ENCODE results near the gene SMOC1. TPM values are rescaled to one million over a fixed set of nuclear protein-coding genes. Genes with fewer than 3 reads are reported as not detected.

Gene SMOC1
- total RNA-seq, 1 experiment from 2014 or later, result 0.46 TPM

DNA sequence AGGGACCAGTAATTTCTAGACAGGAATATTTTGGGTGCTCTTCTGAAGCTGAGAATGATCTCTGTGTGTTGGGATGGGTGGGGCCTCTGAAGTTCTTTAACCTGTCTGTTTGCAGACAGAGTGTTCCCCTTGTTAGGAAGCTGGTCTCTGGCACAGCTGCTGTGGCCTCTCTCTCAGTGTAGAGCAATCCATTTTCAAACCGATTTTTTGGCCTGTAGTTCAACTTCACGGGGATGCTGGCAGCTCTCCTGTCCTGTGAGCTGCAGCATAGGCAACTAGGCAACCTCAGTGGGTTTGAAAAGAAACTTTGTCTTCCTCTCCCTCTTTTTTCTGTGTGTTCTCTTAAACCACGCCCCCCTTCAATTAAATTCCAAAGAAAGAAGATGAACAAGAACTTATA is 69.1 kb downstream of the SMOC1 start:
- DNase-seq (ENCODE audit: low read depth, low spot score) (no peak), ATAC-seq (no peak)
- H3K36me3 ChIP-seq (ENCODE audit: control insufficient read depth, insufficient read depth, low read length), result no peaks in the 10 kb centered on the region
- H3K27ac ChIP-seq (ENCODE audit: low read length), result no peak overlapping the region
- in situ Hi-C loops (cut with HindIII; ENCODE audit: low pct_unique_long_range_greater_than_20kb, low sequenced_read_pairs) (no loop called here), intact Hi-C loops (cut with micrococcal nuclease; ENCODE audit: unreplicated experiment) (no loop called here)
- CTCF ChIA-PET, result no interaction called here
- POLR2A ChIA-PET, result interaction anchor here (0.6 kb wide), 1 partner anchor 174 kb away, joined by 14 read pairs; no protein-coding TSS in a partner anchor
- 0 out of 2 replicates have a peak, but pooled peaks cover 2% of the 10 kb centered on the region for H3K27me3 ChIP-seq (ENCODE audit: control insufficient read depth, insufficient read depth, low read length)
- peaks cover 4% of the 10 kb centered on the region; the same call in 1 of the 2 replicates for H3K9me3 ChIP-seq (ENCODE audit: control insufficient read depth, insufficient read depth, low read depth, low read length)
- no peak overlapping the region for H3K4me3 ChIP-seq (ENCODE audit: low read depth in 2 of 2, low read length in 2 of 2)
- no TSS peak for BruUV-seq (replicated peaks)
- H3K4me1 ChIP-seq (ENCODE audit: control insufficient read depth, insufficient read depth, low read length), result no peaks in the 10 kb centered on the region
- TF ChIP-seq, protein P1, sequence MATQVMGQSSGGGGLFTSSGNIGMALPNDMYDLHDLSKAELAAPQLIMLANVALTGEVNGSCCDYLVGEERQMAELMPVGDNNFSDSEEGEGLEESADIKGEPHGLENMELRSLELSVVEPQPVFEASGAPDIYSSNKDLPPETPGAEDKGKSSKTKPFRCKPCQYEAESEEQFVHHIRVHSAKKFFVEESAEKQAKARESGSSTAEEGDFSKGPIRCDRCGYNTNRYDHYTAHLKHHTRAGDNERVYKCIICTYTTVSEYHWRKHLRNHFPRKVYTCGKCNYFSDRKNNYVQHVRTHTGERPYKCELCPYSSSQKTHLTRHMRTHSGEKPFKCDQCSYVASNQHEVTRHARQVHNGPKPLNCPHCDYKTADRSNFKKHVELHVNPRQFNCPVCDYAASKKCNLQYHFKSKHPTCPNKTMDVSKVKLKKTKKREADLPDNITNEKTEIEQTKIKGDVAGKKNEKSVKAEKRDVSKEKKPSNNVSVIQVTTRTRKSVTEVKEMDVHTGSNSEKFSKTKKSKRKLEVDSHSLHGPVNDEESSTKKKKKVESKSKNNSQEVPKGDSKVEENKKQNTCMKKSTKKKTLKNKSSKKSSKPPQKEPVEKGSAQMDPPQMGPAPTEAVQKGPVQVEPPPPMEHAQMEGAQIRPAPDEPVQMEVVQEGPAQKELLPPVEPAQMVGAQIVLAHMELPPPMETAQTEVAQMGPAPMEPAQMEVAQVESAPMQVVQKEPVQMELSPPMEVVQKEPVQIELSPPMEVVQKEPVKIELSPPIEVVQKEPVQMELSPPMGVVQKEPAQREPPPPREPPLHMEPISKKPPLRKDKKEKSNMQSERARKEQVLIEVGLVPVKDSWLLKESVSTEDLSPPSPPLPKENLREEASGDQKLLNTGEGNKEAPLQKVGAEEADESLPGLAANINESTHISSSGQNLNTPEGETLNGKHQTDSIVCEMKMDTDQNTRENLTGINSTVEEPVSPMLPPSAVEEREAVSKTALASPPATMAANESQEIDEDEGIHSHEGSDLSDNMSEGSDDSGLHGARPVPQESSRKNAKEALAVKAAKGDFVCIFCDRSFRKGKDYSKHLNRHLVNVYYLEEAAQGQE (IDR thresholded peaks at IDR 0.05; ENCODE audit: insufficient read depth in 1 of 2, low read depth in 2 of 2, low read length in 1 of 2), result no peak
- no peak for TF ChIP-seq POLR2AphosphoS5 (IDR thresholded peaks at IDR 0.05; ENCODE audit: low read depth, low read length)

DNA sequence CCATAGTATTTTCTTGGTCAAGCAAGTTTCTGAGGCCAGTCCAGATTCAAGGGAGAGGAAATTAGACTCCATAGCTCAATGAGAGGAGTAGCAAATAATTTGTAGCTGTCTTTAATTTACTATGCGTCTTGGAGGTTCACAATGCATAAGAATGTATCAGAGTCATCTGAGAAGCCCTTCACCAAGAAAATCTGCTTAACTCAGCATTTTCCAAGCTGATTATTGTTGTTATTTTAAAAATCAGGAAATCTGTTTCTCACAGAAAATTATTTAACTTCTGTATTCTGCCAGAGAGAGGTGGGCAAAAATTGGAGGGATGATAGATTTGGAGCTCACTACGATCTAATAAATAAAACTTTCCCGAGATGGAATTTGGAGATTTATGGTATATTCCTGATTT is 72.0 kb downstream of the SMOC1 start:
- Histone ChIP-seq H3K4me1 (ENCODE audit: control insufficient read depth, insufficient read depth, low read length) (no peaks in the 10 kb centered on the region), H3K27me3 (ENCODE audit: control insufficient read depth, insufficient read depth, low read length) (peaks cover 2% of the 10 kb centered on the region; the same call in 1 of the 2 replicates), H3K4me3 (ENCODE audit: low read depth in 2 of 2, low read length in 2 of 2) (no peak overlapping the region), H3K9me3 (ENCODE audit: control insufficient read depth, insufficient read depth, low read depth, low read length) (no peaks in the 10 kb centered on the region), H3K27ac (ENCODE audit: low read length) (no peak overlapping the region), H3K36me3 (ENCODE audit: control insufficient read depth, insufficient read depth, low read length) (no peaks in the 10 kb centered on the region)
- in situ Hi-C loops (cut with HindIII; ENCODE audit: low pct_unique_long_range_greater_than_20kb, low sequenced_read_pairs), result no loop called here
- BruUV-seq (replicated peaks), result no TSS peak
- intact Hi-C loops (cut with micrococcal nuclease; ENCODE audit: unreplicated experiment), result no loop called here
- ChIA-PET CTCF (no interaction called here), POLR2A (no interaction called here)
- no peak for DNase-seq (ENCODE audit: low read depth, low spot score)
- no peak for ATAC-seq
- TF ChIP-seq POLR2AphosphoS5 (IDR thresholded peaks at IDR 0.05; ENCODE audit: low read depth, low read length), result no peak

- Histone ChIP-seq H3K27me3 (ENCODE audit: control insufficient read depth, insufficient read depth, low read length) (peaks cover 4% of the 10 kb centered on the region; the same call in 1 of the 2 replicates), H3K4me3 (ENCODE audit: low read depth in 2 of 2, low read length in 2 of 2) (no peak overlapping the region), H3K4me1 (ENCODE audit: control insufficient read depth, insufficient read depth, low read length) (no peaks in the 10 kb centered on the region), H3K36me3 (ENCODE audit: control insufficient read depth, insufficient read depth, low read length) (no peaks in the 10 kb centered on the region), H3K9me3 (ENCODE audit: control insufficient read depth, insufficient read depth, low read depth, low read length) (no peaks in the 10 kb centered on the region), H3K27ac (ENCODE audit: low read length) (no peak overlapping the region)
- intact Hi-C loops (cut with micrococcal nuclease; ENCODE audit: unreplicated experiment), result no loop called here
- in situ Hi-C loops (cut with HindIII; ENCODE audit: low pct_unique_long_range_greater_than_20kb, low sequenced_read_pairs), result no loop called here
- POLR2A ChIA-PET, result no interaction called here
- CTCF ChIA-PET, result no interaction called here
- ATAC-seq, result no peak
- BruUV-seq (replicated peaks), result no TSS peak
- TF ChIP-seq TCF7L2 (IDR thresholded peaks at IDR 0.05; ENCODE audit: low read depth, low read length) (no peak), POLR2AphosphoS5 (IDR thresholded peaks at IDR 0.05; ENCODE audit: low read depth, low read length) (no peak), SIN3A (IDR thresholded peaks at IDR 0.05; ENCODE audit: borderline replicate concordance, insufficient read depth, low read depth, low read length) (no peak)
- TF ChIP-seq, protein P1 (IDR thresholded peaks at IDR 0.05; ENCODE audit: insufficient read depth in 1 of 2, low read depth in 2 of 2, low read length in 1 of 2), result no peak
- TF ChIP-seq, protein P2, sequence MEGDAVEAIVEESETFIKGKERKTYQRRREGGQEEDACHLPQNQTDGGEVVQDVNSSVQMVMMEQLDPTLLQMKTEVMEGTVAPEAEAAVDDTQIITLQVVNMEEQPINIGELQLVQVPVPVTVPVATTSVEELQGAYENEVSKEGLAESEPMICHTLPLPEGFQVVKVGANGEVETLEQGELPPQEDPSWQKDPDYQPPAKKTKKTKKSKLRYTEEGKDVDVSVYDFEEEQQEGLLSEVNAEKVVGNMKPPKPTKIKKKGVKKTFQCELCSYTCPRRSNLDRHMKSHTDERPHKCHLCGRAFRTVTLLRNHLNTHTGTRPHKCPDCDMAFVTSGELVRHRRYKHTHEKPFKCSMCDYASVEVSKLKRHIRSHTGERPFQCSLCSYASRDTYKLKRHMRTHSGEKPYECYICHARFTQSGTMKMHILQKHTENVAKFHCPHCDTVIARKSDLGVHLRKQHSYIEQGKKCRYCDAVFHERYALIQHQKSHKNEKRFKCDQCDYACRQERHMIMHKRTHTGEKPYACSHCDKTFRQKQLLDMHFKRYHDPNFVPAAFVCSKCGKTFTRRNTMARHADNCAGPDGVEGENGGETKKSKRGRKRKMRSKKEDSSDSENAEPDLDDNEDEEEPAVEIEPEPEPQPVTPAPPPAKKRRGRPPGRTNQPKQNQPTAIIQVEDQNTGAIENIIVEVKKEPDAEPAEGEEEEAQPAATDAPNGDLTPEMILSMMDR (IDR thresholded peaks at IDR 0.05), result no peak
- no peak for DNase-seq (ENCODE audit: low read depth, low spot score)
These were observed 72.7 kb downstream of the SMOC1 start for GRCh38 chr14:69951935-69952334.

Data from Panc1 (cell line).